Measurements from ENCODE around the gene CA5B.
"Not testable (repeated sequence)": the region's sequence is repeated elsewhere in the genome, so short reads cannot be mapped to it uniquely, and the experiment has no call there.

DNA sequence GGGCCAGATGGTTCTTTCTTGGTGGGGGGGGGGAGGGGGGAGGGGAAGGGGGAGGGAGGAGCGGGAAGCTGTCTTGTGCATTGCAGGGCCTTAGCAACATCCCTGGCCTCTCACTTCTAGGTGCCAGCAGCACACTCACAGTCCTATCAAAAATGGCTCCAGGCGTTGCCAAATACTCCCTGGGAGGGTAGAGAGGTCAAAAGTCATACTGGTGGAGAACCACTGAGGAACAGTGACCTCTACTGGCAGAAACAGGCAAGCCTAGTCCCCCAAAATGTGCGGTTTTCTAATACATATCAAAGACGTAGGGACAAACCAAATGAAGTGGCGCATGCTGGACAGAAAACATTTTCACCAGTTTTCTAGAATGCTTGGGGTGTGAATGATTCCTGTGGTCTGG lies 34.3 kb upstream of the CA5B start:
- TF ChIP-seq CTCF (conservative IDR thresholded peaks at IDR 0.05); ZFX (IDR thresholded peaks at IDR 0.05): not testable (repeated sequence)
